H1 (cell line): ENCODE measurements around the gene NET1. TPM values are rescaled to one million over a fixed set of nuclear protein-coding genes. Genes with fewer than 3 reads are reported as not detected.

Experiments used
- CTCF ChIA-PET: fragments of 300-600 bp; sonication (Branson Sonifier 250); formaldehyde crosslinking; loops from one replicate; lab custom pipeline; 2021; ENCODE audit not compliant: partially characterized antibody; lab: Charles Lee
- POLR2A ChIA-PET: fragments of 300-600 bp; sonication (Branson Sonifier 250); formaldehyde crosslinking; loops from one replicate; lab custom pipeline; 2021; ENCODE audit warnings: inconsistent platforms; ENCODE audit not compliant: partially characterized antibody; lab: Charles Lee
- DNase-seq, 2 experiments: peaks; one replicate each; pipeline versions ENCODE4 v3.0.0 to v3.0.0-alpha.2; 2010 to 2022; ENCODE audit warnings: low spot score in 2 of 2, low read depth in 1 of 2, mixed read lengths in 1 of 2
- FAIRE-seq: peaks from 2 replicates; lab custom pipeline; 2011; peaks lifted over from hg19 to GRCh38; lab: Jason Lieb, UNC
- H2AFZ ChIP-seq: 2 replicates; pipeline ENCODE4 v1.8.1; 2012; ENCODE audit warnings: low read length, inconsistent platforms
- H2AK5ac ChIP-seq: 2 replicates; pipeline ENCODE4 v1.6.1; 2013; ENCODE audit warnings: low read depth, low read length
- H2BK120ac ChIP-seq: replicated peaks from 2 replicates; pipeline ENCODE3; 2013; ENCODE audit warnings: low read depth, low read length, inconsistent platforms
- H2BK12ac ChIP-seq: 2 replicates; pipeline ENCODE4 v1.6.1; 2013; ENCODE audit warnings: low read depth, low read length
- H2BK15ac ChIP-seq: 2 replicates; pipeline ENCODE4 v1.6.1; 2013; ENCODE audit warnings: low read length
- H2BK20ac ChIP-seq: 2 replicates; pipeline ENCODE4 v1.6.1; 2013; ENCODE audit warnings: low read length
- H2BK5ac ChIP-seq: 2 replicates; pipeline ENCODE4 v1.6.1; 2013; ENCODE audit warnings: low read depth, low read length
- H3K14ac ChIP-seq: 2 replicates; pipeline ENCODE4 v1.6.1; 2013; ENCODE audit warnings: inconsistent platforms; ENCODE audit not compliant: insufficient read length
- H3K18ac ChIP-seq: 2 replicates; pipeline ENCODE4 v1.6.1; 2013; ENCODE audit warnings: low read length; ENCODE audit errors: extremely low read depth
- H3K23ac ChIP-seq: 2 replicates; pipeline ENCODE4 v1.6.1; 2013; ENCODE audit warnings: inconsistent platforms; ENCODE audit not compliant: insufficient read length
- H3K23me2 ChIP-seq: 2 replicates; pipeline ENCODE4 v1.6.1; 2013; ENCODE audit warnings: low read depth, low read length
- H3K27ac ChIP-seq: 2 replicates; pipeline ENCODE4 v1.6.1; 2011; ENCODE audit warnings: low read depth, low read length, inconsistent platforms
- H3K27me3 ChIP-seq, 4 experiments: replicated peaks in 1 of 4; 1 replicate in 1 of 4; 2 replicates in 3 of 4; pipeline versions ENCODE4 v1.6.1 to v1.8.1; 2011 to 2013; ENCODE audit warnings: low read length in 3 of 4, mild to moderate bottlenecking in 3 of 4, inconsistent platforms in 2 of 4, mixed read lengths in 2 of 4, moderate library complexity in 1 of 4; ENCODE audit not compliant: control insufficient read depth in 3 of 4, insufficient read depth in 3 of 4; ENCODE audit errors: extremely low read depth in 1 of 4
- H3K36me3 ChIP-seq, 4 experiments: 2 replicates each; pipeline versions ENCODE4 v1.6.1 to v1.8.1; 2011 to 2013; ENCODE audit warnings: mild to moderate bottlenecking in 4 of 4, low read length in 3 of 4, moderate library complexity in 2 of 4, control low read depth in 1 of 4, inconsistent platforms in 1 of 4; ENCODE audit not compliant: insufficient read depth in 4 of 4, control insufficient read depth in 2 of 4
- H3K4ac ChIP-seq: replicated peaks from 2 replicates; pipeline ENCODE3; 2013; ENCODE audit warnings: low read length, low read depth, mixed read lengths, inconsistent platforms; ENCODE audit not compliant: insufficient read length
- H3K4me1 ChIP-seq, 4 experiments: replicated peaks in 1 of 4; 1 replicate in 1 of 4; 2 replicates in 3 of 4; pipeline versions ENCODE4 v1.6.1 to v1.8.1; 2011 to 2013; ENCODE audit warnings: low read length in 3 of 4, inconsistent platforms in 2 of 4, mixed read lengths in 1 of 4; ENCODE audit not compliant: insufficient read depth in 4 of 4, control insufficient read depth in 3 of 4
- H3K4me2 ChIP-seq, 2 experiments: 2 replicates each; pipeline versions ENCODE4 v1.6.1 to v1.8.1; 2011 to 2013; ENCODE audit warnings: low read depth in 2 of 2, low read length in 2 of 2, control low read depth in 1 of 2, inconsistent platforms in 1 of 2, mild to moderate bottlenecking in 1 of 2; ENCODE audit not compliant: insufficient read depth in 1 of 2
- H3K4me3 ChIP-seq, 4 experiments: fragments of 200-600, 300-600 bp in 1 of 4; sonication (generic), shearing (Covaris generic), sonication (Bioruptor Twin) in 1 of 4; 2 replicates each; pipeline versions ENCODE4 v1.5.1 to v1.8.1; 2011 to 2016; ENCODE audit warnings: low read length in 4 of 4, low read depth in 3 of 4, control low read depth in 2 of 4, inconsistent platforms in 2 of 4, mild to moderate bottlenecking in 2 of 4, mixed read lengths in 1 of 4, moderate library complexity in 1 of 4; ENCODE audit not compliant: insufficient read depth in 2 of 4; ENCODE audit errors: extremely low read depth in 1 of 4
- H3K56ac ChIP-seq: replicated peaks from 2 replicates; pipeline ENCODE3; 2013; ENCODE audit warnings: low read depth, mild to moderate bottlenecking, mixed read lengths, low read length, inconsistent platforms; ENCODE audit not compliant: insufficient read length
- H3K79me1 ChIP-seq: 2 replicates; pipeline ENCODE4 v1.6.1; 2013; ENCODE audit warnings: low read depth, low read length, control low read depth
- H3K79me2 ChIP-seq, 2 experiments: 2 replicates each; pipeline versions ENCODE4 v1.6.1 to v1.8.1; 2012 to 2013; ENCODE audit warnings: low read length in 2 of 2, mild to moderate bottlenecking in 2 of 2, inconsistent platforms in 1 of 2; ENCODE audit not compliant: insufficient read depth in 2 of 2, control insufficient read depth in 1 of 2
- H3K9ac ChIP-seq, 4 experiments: replicated peaks in 1 of 4; 1 replicate in 1 of 4; 2 replicates in 3 of 4; pipeline versions ENCODE4 v1.6.1 to v1.8.1; 2011 to 2013; ENCODE audit warnings: low read depth in 3 of 4, low read length in 3 of 4, control low read depth in 2 of 4, mild to moderate bottlenecking in 2 of 4, moderate library complexity in 2 of 4, inconsistent platforms in 1 of 4; ENCODE audit errors: extremely low read depth in 1 of 4
- H3K9me3 ChIP-seq, 2 experiments: 2 replicates each; pipeline versions ENCODE4 v1.6.1 to v1.8.1; 2012 to 2013; ENCODE audit warnings: mild to moderate bottlenecking in 2 of 2, moderate library complexity in 2 of 2, control low read depth in 1 of 2, inconsistent platforms in 1 of 2, low read depth in 1 of 2, low read length in 1 of 2, mixed read lengths in 1 of 2; ENCODE audit not compliant: insufficient read depth in 2 of 2
- H4K20me1 ChIP-seq, 2 experiments: replicated peaks in 1 of 2; 2 replicates each; pipeline versions ENCODE3 to v1.8.1; 2011 to 2013; ENCODE audit warnings: inconsistent platforms in 2 of 2, low read length in 2 of 2, mild to moderate bottlenecking in 1 of 2; ENCODE audit not compliant: insufficient read depth in 2 of 2, control insufficient read depth in 1 of 2
- H4K5ac ChIP-seq: 2 replicates; pipeline ENCODE4 v1.6.1; 2013; ENCODE audit warnings: low read length, low read depth, mixed read lengths, inconsistent platforms; ENCODE audit not compliant: insufficient read length
- H4K8ac ChIP-seq: 2 replicates; pipeline ENCODE4 v1.8.0; 2013; ENCODE audit warnings: mild to moderate bottlenecking, moderate library complexity, low read length, inconsistent platforms; ENCODE audit not compliant: insufficient read depth; ENCODE audit errors: extremely low read depth
- H4K91ac ChIP-seq: replicated peaks from 2 replicates; pipeline ENCODE3; 2013; ENCODE audit warnings: low read length, mixed read lengths, inconsistent platforms; ENCODE audit not compliant: insufficient read length
- CEBPB ChIP-seq: IDR thresholded peaks from 2 replicates; pipeline ENCODE4 v1.6.1; 2012; ENCODE audit warnings: low read depth, low read length
- CTCF ChIP-seq, 3 experiments: IDR thresholded peaks; 1 replicate in 2 of 3; 2 replicates in 1 of 3; pipeline versions ENCODE4 v1.5.1 to v1.6.1; 2011; ENCODE audit warnings: low read length in 3 of 3, mild to moderate bottlenecking in 3 of 3, inconsistent platforms in 2 of 3, low read depth in 1 of 3, moderate library complexity in 1 of 3; ENCODE audit not compliant: insufficient read depth in 1 of 3; ENCODE audit errors: control extremely low read depth in 1 of 3
- WGBS, 2 experiments: shearing (Covaris generic) in 1 of 2; methylation state at CpG; one replicate each; pipeline versions ENCODE4 v1.1.6 to v1.1.7; 2013 to 2015; ENCODE audit warnings: low lambda C conversion rate in 2 of 2, mixed read lengths in 2 of 2, inconsistent platforms in 1 of 2, low coverage in 1 of 2, missing lambda C conversion rate in 1 of 2; ENCODE audit not compliant: insufficient replicate concordance in 2 of 2, insufficient coverage in 1 of 2, insufficient read length in 1 of 2; ENCODE audit errors: extremely low coverage in 1 of 2, missing lambda C conversion rate in 1 of 2; 5-methylcytosine and 5-hydroxymethylcytosine counted together
- polyA plus RNA-seq, 7 experiments: library from polyadenylated mRNA; depleted of rRNA in 3 of 7; stranded (reverse) in 5 of 7; unstranded in 2 of 7; fragments of >200 nt in 5 of 7; fragments of 200-250 nt in 2 of 7; gene quantifications; 1 replicate in 5 of 7; 2 replicates in 1 of 7; 4 replicates in 1 of 7; pipeline versions ENCODE4 v1.2.1 to v1.2.3, GENCODE V29; 2011 to 2013; ENCODE audit warnings: missing spikeins in 2 of 7, mixed read lengths in 2 of 7
- total RNA-seq: library from RNA; stranded (reverse); fragmentation: NEBNext Ultra II Directional; extraction: Animal tissue kit (Norgen Biotek cat#: 25700); gene quantifications from 2 replicates; pipeline ENCODE4 v1.2.1, GENCODE V29; 2021

NET1 gene
- total and polyA plus RNA-seq, 2 of the 8 experiments (the other 6 are each of a cell fraction or from before 2014, with no cell fraction given), result 21.5 to 117 TPM

GRCh38 chr10:5497948-5498730, 85.8 kb downstream of the NET1 start:
- Histone ChIP-seq H4K5ac (no peak overlapping the region), H2BK12ac (peak overlapping the region; percentile 80; the same call in 1 of the 2 replicates), H3K23me2 (peaks cover 12% of the 10 kb centered on the region; the same call in 1 of the 2 replicates), H3K9ac (no peak overlapping the region), H3K56ac (no peak overlapping the region), H3K4me3 (no peak overlapping the region), H4K20me1 (peaks cover 0 to 3% of the 10 kb centered on the region in 2 experiments), H2BK120ac (peak overlapping the region; percentile 22), H2BK15ac (peak overlapping the region; percentile 88; the same call in 1 of the 2 replicates), H3K4me2 (no peak overlapping the region), H3K9me3 (no peaks in the 10 kb centered on the region), H3K36me3 (no peaks in the 10 kb centered on the region), H3K18ac (peak overlapping the region; percentile 32; the same call in 1 of the 2 replicates), H3K23ac (no peak overlapping the region), H3K27ac (no peak overlapping the region), H3K79me2 (no peaks in the 10 kb centered on the region), H2BK20ac (peak overlapping the region; percentile 80; the same call in 1 of the 2 replicates), H3K27me3 (no peaks in the 10 kb centered on the region), H3K4me1 (peaks cover 0 to 3% (median 0%) of the 10 kb centered on the region in 4 experiments; a peak in 1 of 7 replicates), H3K14ac (no peak overlapping the region), H4K91ac (peak overlapping the region; percentile 65), H2AK5ac (0 out of 2 replicates have a peak overlapping the region, but pooled peaks have one; percentile 24), H2AFZ (no peak overlapping the region), H3K4ac (no peak overlapping the region), H3K79me1 (no peaks in the 10 kb centered on the region), H2BK5ac (0 out of 2 replicates have a peak overlapping the region, but pooled peaks have one; percentile 66), H4K8ac (no peak overlapping the region)
- CTCF ChIA-PET, result interaction anchor here (4.7 kb wide), 1 partner anchor 125 kb away, joined by 28 read pairs; no protein-coding TSS in a partner anchor
- POLR2A ChIA-PET, result interaction anchor here (0.8 kb wide), 1 partner anchor 12 kb away, joined by 3 read pairs; no protein-coding TSS in a partner anchor
- WGBS, 2 experiments, result 91% methylated on average over 19 of the region's 19 CpGs; no CpG with 5 or more reads in 1 of the 2 experiments
- DNase-seq (no peak), FAIRE-seq (no peak)
- TF ChIP-seq CTCF (IDR thresholded peaks at IDR 0.05; ENCODE audit: control extremely low read depth in 1 of 3, insufficient read depth in 1 of 3, low read depth in 1 of 3, low read length in 3 of 3) (no peak), CEBPB (no peak)
